HG03039 (cell line): ENCODE results near the gene ZSWIM6.

Experiments
- ATAC-seq: cut with Tn5 transposase; IDR thresholded peaks from one replicate; pipeline ENCODE4 v1.9.1; 2021; ENCODE audit warnings: mild to moderate bottlenecking, moderate library complexity; ENCODE audit not compliant: unreplicated experiment

The ZSWIM6 gene

DNA sequence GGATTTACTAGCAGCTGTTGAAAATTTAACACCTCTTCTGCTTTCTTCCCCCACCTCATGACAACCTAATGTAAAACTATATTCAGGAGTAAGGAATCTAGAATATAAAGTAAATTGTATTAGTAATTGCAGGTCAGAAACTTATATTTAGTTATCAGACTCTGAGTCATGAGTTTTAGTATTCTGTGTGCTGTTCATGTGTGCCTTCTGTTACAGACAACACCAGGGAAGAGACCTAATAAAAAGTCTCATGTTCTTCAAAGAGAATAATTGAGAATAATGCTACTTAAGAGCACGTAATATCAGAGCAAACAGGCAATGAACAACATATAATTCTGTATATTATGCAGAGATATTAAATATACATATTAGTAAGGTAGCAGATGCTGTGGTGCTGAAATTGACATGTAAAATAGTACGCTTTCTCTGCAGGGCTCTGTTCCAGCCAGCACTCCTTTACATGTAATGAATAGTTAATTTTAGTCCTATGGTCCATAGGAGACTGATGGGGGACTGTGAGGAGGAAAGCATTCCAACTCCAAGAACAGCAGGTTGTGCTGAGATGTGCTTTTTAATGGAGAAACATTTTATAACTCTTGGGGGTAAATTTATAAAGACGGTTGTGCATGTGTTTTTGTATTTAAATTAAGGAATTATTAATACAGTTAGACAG, 106.4 kb downstream of the ZSWIM6 start:
- ATAC-seq: no peak

DNA sequence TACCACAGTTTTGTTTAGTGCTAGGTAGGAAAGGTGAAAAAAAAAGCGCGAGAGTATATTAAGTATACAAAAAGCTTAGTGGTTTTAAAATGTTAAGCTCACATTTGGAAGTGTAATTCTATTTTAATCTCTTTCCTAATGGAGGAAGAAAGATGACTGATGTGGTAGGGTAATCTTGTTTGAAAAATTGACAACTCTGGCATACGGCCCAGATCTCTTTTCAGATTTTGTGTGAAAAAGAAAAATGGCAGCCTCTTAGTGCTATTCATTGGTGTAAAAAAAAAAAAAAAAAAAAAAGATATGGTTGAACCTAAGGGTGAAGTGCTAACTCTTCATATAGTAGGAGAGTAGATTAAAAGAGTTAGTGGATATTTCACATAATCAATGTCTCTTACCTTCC, 108.0 kb downstream of the ZSWIM6 start:
- ATAC-seq: no peak

DNA sequence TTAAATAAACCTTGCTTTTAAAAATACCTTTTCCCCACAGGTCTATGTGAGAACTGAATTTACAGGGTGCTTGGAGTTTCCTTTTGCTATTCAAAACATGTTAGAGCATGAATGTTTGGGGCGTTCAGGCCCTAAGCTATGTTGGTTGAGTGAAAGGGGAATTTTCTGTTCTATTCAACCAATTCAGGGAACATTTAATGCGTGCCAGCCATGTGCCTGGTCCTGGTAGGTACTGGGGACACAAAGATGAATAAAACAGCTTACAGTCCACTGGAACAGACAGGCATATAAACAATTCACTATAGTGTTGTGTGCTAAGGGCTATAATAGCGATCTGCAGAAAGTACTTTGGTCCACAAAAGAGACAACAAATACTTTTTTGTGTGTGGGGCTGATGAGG, 108.5 kb downstream of the ZSWIM6 start:
- ATAC-seq: no peak

DNA sequence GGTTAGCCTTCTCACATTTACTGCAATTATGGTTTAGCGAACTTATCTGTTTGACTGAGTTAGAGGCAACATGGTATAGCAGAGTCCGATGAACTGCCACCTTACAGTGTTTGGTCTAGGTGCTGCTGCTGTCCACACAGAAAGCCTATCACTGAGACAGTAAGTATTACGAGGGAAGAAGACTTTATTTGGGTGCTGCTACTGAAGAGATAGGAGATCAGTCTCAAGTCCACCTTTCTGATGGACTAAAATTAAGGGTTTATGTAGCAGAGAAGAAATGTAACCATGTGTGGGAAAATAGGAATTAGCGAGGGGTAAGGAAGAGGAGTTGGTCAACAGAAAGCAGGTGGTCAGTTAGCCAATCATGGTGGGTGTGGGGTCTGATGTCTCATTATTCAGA, 109.7 kb downstream of the ZSWIM6 start:
- ATAC-seq: no peak

DNA sequence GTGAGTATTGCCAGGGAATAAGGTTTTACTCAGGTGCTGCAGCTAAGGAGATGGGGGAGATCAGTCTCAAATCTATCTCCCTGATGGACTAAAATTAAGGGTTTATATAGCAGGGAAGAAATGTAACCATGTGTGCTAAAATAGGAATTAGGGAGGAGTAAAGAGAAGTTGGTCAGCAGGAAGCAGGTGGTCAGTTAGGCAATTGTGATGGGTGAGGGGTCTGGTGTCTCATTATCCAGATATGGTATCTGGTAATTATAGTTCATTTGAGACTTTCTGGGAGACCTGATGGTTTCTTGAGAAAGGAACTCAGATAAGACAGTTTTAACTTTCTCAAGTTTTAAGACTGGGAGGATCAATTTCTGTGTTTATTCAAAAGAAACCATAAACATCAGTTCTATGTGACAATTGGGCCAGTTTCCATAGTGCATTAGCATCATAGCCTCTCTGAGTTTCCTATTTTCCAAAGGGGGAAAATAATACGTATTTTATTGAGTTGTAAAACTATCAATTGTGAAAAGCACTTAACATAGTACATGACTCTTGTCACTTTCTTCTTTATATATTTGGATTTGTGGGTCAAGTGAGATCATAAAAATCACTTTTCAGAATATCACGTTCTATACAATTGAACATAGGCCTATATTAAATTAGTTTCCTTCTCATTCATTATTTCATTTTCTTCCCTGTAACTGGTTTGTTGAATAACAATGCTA, 115.9 kb downstream of the ZSWIM6 start:
- no peak for ATAC-seq

DNA sequence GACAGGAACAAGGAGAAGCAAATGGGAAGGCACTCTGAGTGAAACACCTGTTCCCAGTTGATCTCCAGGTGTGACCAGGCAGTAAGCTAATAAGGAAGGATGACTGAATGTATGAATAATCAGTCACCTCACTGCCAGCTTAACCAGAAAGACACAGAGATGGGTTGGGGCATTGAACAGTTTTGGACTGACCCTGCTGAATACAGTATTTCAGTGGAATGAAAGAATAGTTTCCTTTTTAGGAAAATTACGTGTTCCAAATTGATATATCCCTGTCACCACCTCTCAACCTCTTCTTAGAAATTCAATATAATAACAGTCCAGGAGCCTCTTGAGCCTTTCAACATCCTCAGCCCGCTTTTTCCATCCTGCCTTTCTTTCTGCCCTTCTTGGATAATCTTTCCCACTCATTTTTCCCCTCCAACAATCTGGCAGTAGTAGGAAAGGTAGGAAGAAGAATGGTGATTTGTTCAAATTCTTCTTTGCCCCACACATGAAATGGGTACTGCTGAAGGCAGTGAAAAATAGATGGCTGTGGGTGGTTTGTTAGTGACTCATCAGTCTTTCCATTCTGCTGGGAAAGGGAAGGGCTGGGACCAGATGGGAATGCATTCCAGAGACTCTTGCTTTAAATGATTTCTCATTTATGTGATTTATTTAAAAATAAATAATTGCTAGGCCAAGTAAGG, 117.9 kb downstream of the ZSWIM6 start:
- no peak for ATAC-seq

DNA sequence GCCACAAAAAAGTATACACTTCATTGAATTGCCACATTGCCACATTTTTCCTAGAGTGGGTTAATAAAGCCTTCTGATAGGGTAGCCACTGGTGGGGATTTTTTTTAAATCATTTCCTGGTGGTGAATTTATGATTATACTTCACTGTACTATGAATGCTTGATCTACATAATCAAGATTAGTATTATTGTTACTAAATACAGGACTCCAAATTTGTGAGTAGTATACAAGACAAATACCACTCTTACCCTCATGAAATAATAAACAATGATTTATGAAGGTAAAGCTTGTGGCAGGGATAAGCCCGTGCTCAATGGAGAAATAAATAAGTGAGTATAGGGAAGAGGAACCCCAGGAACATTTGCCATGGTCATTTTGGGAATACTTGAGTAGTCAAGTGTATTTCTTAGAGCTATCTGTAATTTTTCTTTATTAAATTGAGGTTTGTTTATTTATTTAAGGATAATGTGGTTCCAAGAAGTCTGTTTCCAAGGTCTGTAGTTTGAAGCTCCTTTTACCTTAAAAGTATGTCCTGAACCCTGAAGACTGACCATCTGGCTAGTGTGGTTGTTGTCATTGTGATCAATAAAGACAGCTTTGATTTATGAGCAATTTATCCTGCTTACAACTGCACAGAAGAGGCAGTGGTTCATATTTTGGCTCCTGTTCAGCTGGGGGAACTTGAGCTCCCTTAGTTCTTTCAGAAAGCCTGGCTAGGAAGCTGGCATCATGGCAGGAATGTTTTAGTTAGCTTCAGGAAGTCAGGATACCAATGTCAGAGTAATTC, 118.6 kb downstream of the ZSWIM6 start:
- ATAC-seq: no peak

DNA sequence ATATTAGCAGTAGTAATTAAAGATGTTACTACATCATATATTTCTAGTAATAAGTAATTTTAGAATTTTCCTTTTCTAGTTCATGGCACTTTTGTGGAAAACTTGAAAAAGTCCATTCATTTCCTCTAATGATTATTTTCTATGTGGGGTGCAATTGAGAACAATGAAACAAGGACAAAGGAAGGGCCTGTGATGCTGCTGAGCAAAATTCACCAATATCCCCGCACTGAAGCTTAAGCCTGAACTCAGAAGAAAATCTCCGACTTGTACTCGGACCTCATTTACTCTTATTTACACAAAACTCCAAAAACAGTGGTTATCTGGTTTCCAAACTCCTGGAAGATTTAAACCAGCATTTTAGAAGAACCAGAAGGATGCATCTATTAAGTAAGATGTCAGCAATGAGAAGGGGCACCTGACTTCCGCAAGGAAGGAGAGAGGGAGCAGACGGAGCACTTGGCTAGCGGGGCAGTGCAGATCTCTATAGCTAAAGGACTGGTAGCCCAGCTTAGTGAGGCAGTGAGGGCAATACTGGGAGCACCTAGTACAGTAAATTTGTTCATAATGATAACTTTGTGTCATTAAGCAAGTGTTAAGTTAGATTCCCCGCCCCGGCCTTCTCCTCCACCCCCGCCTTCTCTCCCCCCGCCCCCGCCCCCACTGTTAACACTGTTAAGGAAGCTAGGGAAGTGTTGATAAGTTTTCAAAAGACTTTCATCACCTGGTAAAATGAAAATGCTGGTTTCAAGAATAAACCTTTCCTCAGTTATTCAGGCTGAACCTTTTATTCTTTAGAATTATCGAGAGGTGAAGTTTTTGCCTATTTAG, 123.3 kb downstream of the ZSWIM6 start:
- no peak for ATAC-seq

DNA sequence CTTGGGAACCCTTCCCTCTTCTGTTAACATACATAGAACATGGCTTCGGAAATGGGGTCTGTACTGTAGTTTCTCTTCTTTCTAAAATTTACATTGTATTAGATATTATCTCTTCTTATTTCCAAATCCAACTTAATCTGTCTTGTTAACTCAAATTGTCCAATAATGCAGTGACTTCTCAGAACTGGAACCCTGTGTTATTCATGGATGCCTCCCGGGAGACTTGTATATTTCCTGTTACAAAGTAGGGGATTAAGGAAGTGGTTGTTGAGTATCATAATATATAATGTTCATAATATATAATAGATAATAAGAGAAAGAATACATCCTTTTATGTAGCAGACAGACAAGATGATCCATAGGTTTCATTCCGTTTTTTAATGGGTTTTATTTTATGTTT, 128.4 kb downstream of the ZSWIM6 start:
- ATAC-seq: no peak

DNA sequence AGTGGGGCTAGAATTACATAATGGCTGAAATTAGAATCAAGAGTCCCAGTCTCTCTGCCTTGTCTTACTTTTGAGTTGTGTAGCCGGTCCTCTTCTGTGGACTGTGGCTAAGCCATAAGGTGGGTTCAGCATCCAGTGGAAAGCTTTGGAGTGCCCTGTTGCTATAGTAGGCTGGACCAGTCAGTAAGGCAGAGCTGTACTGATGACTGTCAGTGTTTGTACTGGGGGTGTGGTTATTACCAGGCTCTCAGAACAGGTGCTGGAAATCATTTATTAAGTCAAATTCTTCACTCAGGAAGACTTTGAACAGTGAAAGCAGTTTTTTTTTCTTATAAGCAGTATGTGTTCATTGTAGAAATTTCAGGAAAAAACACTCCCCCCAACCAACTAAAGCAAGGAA, 129.4 kb downstream of the ZSWIM6 start:
- ATAC-seq: no peak

DNA sequence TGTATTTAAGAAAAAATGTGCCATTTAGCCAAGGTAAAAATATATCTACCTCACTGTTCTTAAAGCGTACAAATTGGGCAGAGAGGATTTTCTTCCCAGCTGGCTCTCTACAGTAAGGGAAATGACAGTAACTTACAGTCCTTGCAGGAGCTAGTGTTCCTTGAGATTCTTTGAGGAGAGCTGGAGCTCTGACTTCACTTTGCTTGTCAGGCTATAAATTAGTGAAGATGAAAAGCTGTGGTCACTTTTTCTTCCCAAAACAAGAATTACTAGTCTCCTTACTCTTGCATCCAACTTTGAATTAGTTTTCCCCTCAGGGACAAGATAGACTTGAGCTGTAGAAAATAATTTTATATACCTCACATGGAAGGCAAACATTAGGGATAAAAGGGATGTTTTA, 129.9 kb downstream of the ZSWIM6 start:
- no peak for ATAC-seq

DNA sequence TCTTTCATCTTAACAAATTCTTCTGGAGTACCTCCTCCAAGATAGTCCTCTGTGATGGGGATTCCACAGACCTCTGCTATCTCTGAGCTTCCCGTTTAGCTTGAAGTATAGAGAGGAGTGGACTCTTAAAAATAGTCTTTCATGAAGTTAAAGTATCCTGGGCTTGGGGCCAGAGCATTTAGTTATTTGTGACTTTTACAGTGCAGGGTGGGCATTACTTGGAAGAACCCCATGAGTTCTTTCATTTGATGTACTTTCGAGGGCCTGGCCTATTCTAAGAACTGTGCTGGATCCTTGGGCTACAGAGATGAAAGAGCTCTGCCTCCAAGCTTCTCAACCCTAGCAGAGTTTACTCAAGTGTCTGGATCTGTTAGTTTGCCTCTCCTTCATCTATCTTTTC, 131.5 kb downstream of the ZSWIM6 start:
- no peak for ATAC-seq

DNA sequence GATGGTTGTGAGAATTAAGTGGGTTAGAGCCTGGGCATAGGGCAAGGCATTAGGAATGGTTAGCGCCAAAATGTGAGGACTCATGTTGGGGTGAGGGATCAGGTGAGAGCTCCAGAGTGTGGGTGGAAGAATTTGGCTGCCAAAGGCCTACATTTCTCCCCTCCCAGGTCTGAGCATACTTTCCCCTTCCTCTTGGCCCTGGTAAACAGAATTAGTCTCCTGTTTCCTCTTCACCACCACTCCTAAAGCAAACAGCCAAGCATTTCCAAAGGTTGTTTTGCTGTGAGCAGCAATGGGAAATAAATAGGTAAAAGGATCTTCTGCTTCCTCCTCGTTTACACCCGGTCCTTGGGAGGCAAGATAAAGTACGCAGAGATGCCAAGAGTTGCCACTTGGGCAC, 132.5 kb downstream of the ZSWIM6 start:
- ATAC-seq: no peak

DNA sequence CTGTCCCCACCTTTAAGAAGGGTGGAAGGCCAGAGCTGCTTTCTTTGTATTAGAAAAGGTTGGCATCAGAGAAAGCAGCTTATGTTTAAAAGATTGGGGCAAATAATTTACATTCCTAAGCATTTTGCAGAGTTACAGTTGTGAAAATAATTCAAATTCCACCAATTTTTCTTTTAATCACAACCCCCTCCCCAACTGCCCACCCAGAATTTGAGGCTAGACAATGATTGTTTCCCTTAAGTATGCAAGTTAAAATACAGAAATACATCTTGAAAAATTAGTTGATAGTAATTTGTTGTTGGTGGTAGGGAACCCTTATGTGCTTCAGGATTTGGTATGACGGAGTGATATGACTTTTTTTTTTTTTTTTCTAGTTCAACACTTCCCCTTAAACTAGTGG, 133.0 kb downstream of the ZSWIM6 start:
- ATAC-seq: no peak

DNA sequence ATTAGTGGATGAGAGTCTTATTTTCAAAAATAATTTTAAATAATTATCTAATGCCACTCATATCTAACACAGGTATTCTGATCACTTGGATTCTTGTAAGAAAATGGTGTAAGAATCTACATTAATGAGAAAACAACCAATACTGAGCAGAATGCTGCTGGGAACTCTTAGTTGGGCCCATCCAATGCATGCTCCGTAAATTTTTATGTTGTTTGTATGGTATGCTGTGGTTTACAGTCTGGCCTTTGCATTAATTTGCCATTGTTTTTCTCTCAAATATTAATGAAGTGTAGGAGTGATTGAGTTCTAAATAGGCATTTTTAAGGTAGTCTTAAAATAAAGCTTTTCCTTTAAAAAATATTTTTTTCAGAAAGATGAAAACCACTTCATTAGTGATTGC, 133.4 kb downstream of the ZSWIM6 start:
- no peak for ATAC-seq

DNA sequence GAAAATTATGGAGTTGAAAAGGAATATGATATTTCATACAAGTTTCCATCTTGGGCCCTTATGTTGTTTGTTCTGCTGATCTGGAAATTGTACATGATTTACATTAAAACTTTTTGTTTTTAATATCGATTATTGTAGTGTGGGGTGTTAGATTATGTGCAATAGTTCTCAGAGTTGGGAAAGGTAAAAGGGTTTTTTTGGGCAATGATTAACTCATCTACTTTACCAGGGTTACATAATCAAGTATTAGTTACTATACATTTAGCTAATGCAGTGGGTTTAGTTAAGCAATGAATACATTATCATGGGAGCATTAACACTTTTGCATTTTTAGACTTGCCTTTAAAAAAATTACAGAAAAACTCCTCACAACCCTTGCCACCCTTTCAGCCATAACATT, 134.0 kb downstream of the ZSWIM6 start:
- ATAC-seq: no peak

DNA sequence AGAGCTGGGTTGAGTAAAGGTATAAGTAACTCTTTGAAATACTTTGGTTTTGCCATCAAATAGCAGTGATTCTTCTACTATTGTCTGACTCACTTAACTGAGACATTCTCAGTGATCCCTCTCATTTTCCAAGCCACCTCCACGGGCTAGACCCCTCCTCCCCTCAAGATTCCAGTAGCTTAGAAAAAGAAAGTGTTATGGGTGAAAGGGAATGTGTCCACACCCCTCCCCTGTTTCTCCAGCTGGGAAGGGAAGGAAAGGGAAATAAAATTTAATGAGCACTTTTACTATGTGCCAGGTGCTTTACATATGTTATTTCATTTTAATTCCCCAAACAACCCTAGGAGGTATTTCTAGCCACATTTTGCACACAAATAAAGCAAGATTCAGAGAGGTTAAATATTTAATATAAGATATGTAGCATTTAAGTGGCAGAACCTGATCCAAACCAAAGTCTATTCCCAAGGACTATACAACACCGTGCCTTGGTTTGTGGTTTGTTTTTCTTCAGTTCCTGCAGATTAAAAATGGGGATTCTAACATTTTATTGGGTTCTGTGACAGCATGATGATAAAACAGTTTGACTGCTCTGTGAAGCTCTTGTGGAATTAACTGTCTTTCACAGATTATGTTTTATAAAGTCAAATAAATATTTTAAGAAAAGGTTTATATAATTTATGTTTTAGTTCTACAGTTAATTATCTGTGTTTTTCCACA, 135.9 kb downstream of the ZSWIM6 start:
- no peak for ATAC-seq

DNA sequence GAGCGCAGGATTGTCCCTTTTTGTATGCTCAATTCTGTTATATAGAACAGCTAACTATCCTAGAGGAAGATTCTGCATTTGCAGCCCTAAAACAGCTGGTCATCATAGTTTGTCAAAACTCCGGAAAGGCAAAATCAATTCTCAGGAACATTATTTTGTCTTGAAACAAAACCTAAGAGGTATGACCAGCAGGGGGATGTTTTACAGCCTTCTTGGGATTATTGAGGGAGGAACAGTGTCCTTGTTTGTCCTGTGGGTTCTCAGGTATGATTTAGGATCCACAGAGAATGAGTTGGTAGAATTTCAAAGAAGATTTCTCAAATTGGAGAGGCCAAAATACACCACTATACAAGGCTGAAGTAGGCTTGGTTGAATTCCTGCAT, 136.4 kb downstream of the ZSWIM6 start:
- no peak for ATAC-seq

DNA sequence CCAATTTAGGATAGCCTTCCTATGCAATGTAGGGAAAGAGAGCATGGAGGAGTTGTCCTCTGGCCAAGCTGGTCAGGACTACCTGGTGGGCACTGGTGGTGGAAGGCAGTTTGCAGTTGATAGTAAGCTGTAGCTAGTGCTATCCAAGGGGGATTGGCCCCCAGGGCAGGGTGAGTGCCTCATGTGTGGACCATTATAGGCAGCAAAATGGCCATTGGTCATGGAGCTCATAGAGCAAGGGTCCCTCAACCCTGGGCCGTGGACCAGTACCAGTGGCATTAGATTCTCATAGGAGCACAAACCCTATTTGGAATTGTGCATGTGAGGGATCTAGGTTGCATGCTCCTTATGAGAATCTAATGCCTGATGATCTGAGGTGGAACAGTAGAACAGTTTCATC, 139.3 kb downstream of the ZSWIM6 start:
- ATAC-seq: no peak
